Caco-2 (cell line): ENCODE results near the gene INS. TPM values are rescaled to one million over a fixed set of nuclear protein-coding genes. Genes with fewer than 3 reads are reported as not detected.
A peak's percentile ranks its signal among the peaks of the same experiment; 100 is the strongest.

Experiments
- BruUV-seq: library from RNA; stranded (reverse); fragments of 400-500 nt; replicated peaks from 2 replicates; lab custom pipeline; 2021; lab: Mats Ljungman, UMichigan
- CTCF ChIA-PET: fragments of 300-600 bp; sonication (Branson Sonifier 250); formaldehyde crosslinking; loops from one replicate; lab custom pipeline; 2022; ENCODE audit warnings: antibody characterized with exemption; lab: Charles Lee
- POLR2A ChIA-PET: fragments of 300-600 bp; sonication (Branson Sonifier 250); formaldehyde crosslinking; loops from one replicate; lab custom pipeline; 2022; ENCODE audit warnings: antibody characterized with exemption; lab: Charles Lee
- DNase-seq, 2 experiments: peaks; one replicate each; pipeline versions ENCODE4 v3.0.0 to v3.0.0-alpha.2; 2020 to 2022
- H3K27me3 ChIP-seq: replicated peaks from 2 replicates; pipeline ENCODE4 v1.6.0; 2011; ENCODE audit warnings: low read length; ENCODE audit not compliant: control insufficient read depth, insufficient read depth
- H3K36me3 ChIP-seq: 2 replicates; pipeline ENCODE4 v1.5.1; 2011; ENCODE audit warnings: low read length; ENCODE audit not compliant: control insufficient read depth, insufficient read depth
- H3K4me1 ChIP-seq: fragments of 250-450 bp; sonication (Bioruptor Pico); 2 replicates; pipeline ENCODE4 v1.5.1; 2020; ENCODE audit warnings: mild to moderate bottlenecking
- H3K4me3 ChIP-seq: 2 replicates; pipeline ENCODE4 v1.5.1; 2011; ENCODE audit warnings: low read depth, mild to moderate bottlenecking, control low read depth, low read length
- H3K9me3 ChIP-seq: fragments of 250-450 bp; sonication (Bioruptor Pico); 2 replicates; pipeline ENCODE4 v1.5.1; 2020; ENCODE audit warnings: mild to moderate bottlenecking, moderate library complexity
- H3K27ac Mint-ChIP-seq: one replicate; pipeline ENCODE4 v1.8.0; 2022; ENCODE audit warnings: mixed read lengths; ENCODE audit not compliant: unreplicated experiment
- H3K27me3 Mint-ChIP-seq: one replicate; pipeline ENCODE4 v1.8.0; 2022; ENCODE audit warnings: mixed read lengths; ENCODE audit not compliant: insufficient read depth, unreplicated experiment
- H3K36me3 Mint-ChIP-seq: one replicate; pipeline ENCODE4 v1.8.0; 2022; ENCODE audit warnings: mild to moderate bottlenecking, mixed read lengths; ENCODE audit not compliant: insufficient read depth, unreplicated experiment
- H3K4me1 Mint-ChIP-seq: one replicate; pipeline ENCODE4 v1.8.0; 2022; ENCODE audit warnings: low read depth, mixed read lengths; ENCODE audit not compliant: unreplicated experiment
- H3K4me3 Mint-ChIP-seq: one replicate; pipeline ENCODE4 v1.8.0; 2022; ENCODE audit warnings: mild to moderate bottlenecking, moderate library complexity, mixed read lengths; ENCODE audit not compliant: unreplicated experiment
- H3K9me3 Mint-ChIP-seq: one replicate; pipeline ENCODE4 v1.8.0; 2022; ENCODE audit warnings: mixed read lengths; ENCODE audit not compliant: unreplicated experiment
- CTCF ChIP-seq, 2 experiments: fragments of 200-600 bp in 1 of 2; IDR thresholded peaks; 1 replicate in 1 of 2; 2 replicates in 1 of 2; pipeline versions ENCODE4 v1.5.1 to v1.8.0; 2011 to 2022; ENCODE audit warnings: antibody characterized with exemption in 1 of 2, control low read depth in 1 of 2, inconsistent platforms in 1 of 2, low read depth in 1 of 2, low read length in 1 of 2, mild to moderate bottlenecking in 1 of 2, moderate library complexity in 1 of 2; ENCODE audit not compliant: insufficient read depth in 1 of 2, severe bottlenecking in 1 of 2, unreplicated experiment in 1 of 2
- intact Hi-C: fragments of 100-400 bp; cut with micrococcal nuclease; formaldehyde crosslinking; loops from one replicate; pipeline ENCODE4 v1.10.0; 2022; ENCODE audit not compliant: unreplicated experiment
- total RNA-seq: library from RNA; stranded (reverse); gene quantifications from 2 replicates; pipeline ENCODE4 v1.2.3, GENCODE V29; 2022

Gene INS
- total RNA-seq, 1 experiment from 2014 or later: not detected

- Mint-ChIP-seq H3K4me1 (peaks cover 9% of the 10 kb centered on the region), H3K36me3 (peaks cover 6% of the 10 kb centered on the region), H3K9me3 (no peaks in the 10 kb centered on the region), H3K4me3 (no peak overlapping the region), H3K27me3 (peaks cover 25% of the 10 kb centered on the region), H3K27ac (no peak overlapping the region)
- H3K36me3 ChIP-seq: no peaks in the 10 kb centered on the region
- peaks cover 2% of the 10 kb centered on the region for H3K27me3 ChIP-seq
- intact Hi-C loops: no loop called here
- no peak for TF ChIP-seq CTCF (IDR thresholded peaks at IDR 0.05; ENCODE audit: insufficient read depth in 1 of 2, low read depth in 1 of 2, low read length in 1 of 2, severe bottlenecking in 1 of 2, unreplicated experiment in 1 of 2)
- CTCF ChIA-PET: interaction anchor here (1.4 to 11.5 kb wide), 4 partner anchors 10 to 109 kb away, joined by 3 to 157 read pairs (median 8); no protein-coding TSS in a partner anchor
- BruUV-seq: no TSS peak
- POLR2A ChIA-PET: no interaction called here
- H3K4me3 ChIP-seq: no peak overlapping the region
- H3K9me3 ChIP-seq: no peaks in the 10 kb centered on the region
- DNase-seq: no peak
- peaks cover 5% of the 10 kb centered on the region for H3K4me1 ChIP-seq
Observed at GRCh38 chr11:2146051-2146450, 15.0 kb downstream of the INS start.

- POLR2A ChIA-PET: interaction anchor here (0.6 kb wide), 1 partner anchor 106 kb away, joined by 3 read pairs; no protein-coding TSS in a partner anchor
Observed at GRCh38 chr11:2144544-2145248, 16.3 kb downstream of the INS start.

More at GRCh38 chr11:2144544-2145248, 16.3 kb downstream of the INS start:
- H3K36me3 Mint-ChIP-seq: peaks cover 6% of the 10 kb centered on the region
- DNase-seq: no peak
- H3K4me1 Mint-ChIP-seq: peaks cover 9% of the 10 kb centered on the region
- intact Hi-C loops: no loop called here
- Histone ChIP-seq H3K36me3 (no peaks in the 10 kb centered on the region), H3K27me3 (peaks cover 2% of the 10 kb centered on the region), H3K4me1 (peaks cover 8% of the 10 kb centered on the region), H3K9me3 (no peaks in the 10 kb centered on the region), H3K4me3 (no peak overlapping the region)
- CTCF ChIA-PET: interaction anchor here (1.3 to 11.5 kb wide), 2 partner anchors 108 to 263 kb away, joined by 8 to 157 read pairs; no protein-coding TSS in a partner anchor
- H3K4me3 Mint-ChIP-seq: peak overlapping the region; percentile 59
- no TSS peak for BruUV-seq
- H3K27me3 Mint-ChIP-seq: peaks cover 26% of the 10 kb centered on the region
- H3K27ac Mint-ChIP-seq: no peak overlapping the region
- H3K9me3 Mint-ChIP-seq: no peaks in the 10 kb centered on the region
- no peak for TF ChIP-seq CTCF (IDR thresholded peaks at IDR 0.05; ENCODE audit: insufficient read depth in 1 of 2, low read depth in 1 of 2, low read length in 1 of 2, severe bottlenecking in 1 of 2, unreplicated experiment in 1 of 2)
